Kidney (tissue), 14 donors: ENCODE measurements around the gene BNC1. TPM values are rescaled to one million over a fixed set of nuclear protein-coding genes. Genes with fewer than 3 reads are reported as not detected.

ENCODE experiments used
- DNase-seq, 5 donors: peaks; one replicate each; pipeline ENCODE4 v3.0.0-alpha.2; 2013 to 2020
- FAIRE-seq: peaks from 2 replicates; lab custom pipeline; 2012; peaks lifted over from hg19 to GRCh38; lab: Jason Lieb, UNC
- H3K27ac ChIP-seq, 2 donors: one replicate each; pipeline ENCODE4 v1.7.0; 2013; ENCODE audit warnings: low read depth in 2 of 2, low read length in 2 of 2, inconsistent platforms in 1 of 2
- H3K27me3 ChIP-seq: one replicate; pipeline ENCODE4 v1.7.1; 2013; ENCODE audit warnings: low read length, inconsistent platforms; ENCODE audit not compliant: control insufficient read depth, insufficient read depth
- H3K36me3 ChIP-seq, 3 donors: one replicate each; pipeline versions ENCODE4 v1.7.0 to v1.7.1; 2013; ENCODE audit warnings: low read length in 3 of 3, control low read depth in 1 of 3, inconsistent platforms in 1 of 3; ENCODE audit not compliant: insufficient read depth in 3 of 3, control insufficient read depth in 2 of 3
- H3K4me1 ChIP-seq, 3 donors: one replicate each; pipeline versions ENCODE4 v1.7.0 to v1.7.1; 2013; ENCODE audit warnings: low read length in 3 of 3, inconsistent platforms in 1 of 3, low read depth in 1 of 3; ENCODE audit not compliant: control insufficient read depth in 2 of 3, insufficient read depth in 2 of 3
- H3K4me3 ChIP-seq, 3 donors: one replicate each; pipeline versions ENCODE4 v1.7.0 to v1.8.1; 2013; ENCODE audit warnings: low read length in 3 of 3, control low read depth in 1 of 3, inconsistent platforms in 1 of 3
- H3K9ac ChIP-seq, 3 donors: one replicate each; pipeline versions ENCODE4 v1.7.0 to v1.7.1; 2013; ENCODE audit warnings: low read length in 3 of 3, control low read depth in 1 of 3, inconsistent platforms in 1 of 3
- H3K9me3 ChIP-seq, 3 donors: one replicate each; pipeline versions ENCODE4 v1.7.0 to v1.7.1; 2013; ENCODE audit warnings: low read length in 3 of 3, control low read depth in 1 of 3, inconsistent platforms in 1 of 3; ENCODE audit not compliant: control insufficient read depth in 2 of 3, insufficient read depth in 1 of 3
- CTCF ChIP-seq: IDR thresholded peaks from 3 replicates; pipeline ENCODE4 v1.5.1; 2012; ENCODE audit warnings: mild to moderate bottlenecking, moderate library complexity, borderline replicate concordance; ENCODE audit not compliant: insufficient read depth; ENCODE audit errors: extremely low read depth
- intact Hi-C: fragments of 100-400 bp; cut with DNase I; formaldehyde crosslinking; loops from one replicate; pipeline ENCODE4 v1.11.1; 2022
- polyA plus RNA-seq: library from polyadenylated mRNA; stranded (reverse); fragments of 350-450 nt; fragmentation: Illumina TruSeq; extraction: RNeasy Lipid Tissue Mini Kit (QIAGEN cat#74804); gene quantifications from one replicate; pipeline ENCODE4 v1.2.3, GENCODE V29; 2014; ENCODE audit warnings: low read depth, low replicate concordance; ENCODE audit not compliant: insufficient read depth
- total RNA-seq: library from RNA; stranded (reverse); fragmentation: NEBNext Ultra II Directional; extraction: Animal tissue kit (Norgen Biotek cat#: 25700); gene quantifications from one replicate; pipeline ENCODE4 v1.2.1, GENCODE V29; 2021
- donor health status: control.
- donor health status: control.
- donor health status: control.
- donor health status: control.
- donor health status: control.
- donor health status: DM: yes; HTN: yes; CAD: no.
- donor health status: Normal renal cell carcinoma (clear cell type).

Gene BNC1
- total and polyA plus RNA-seq, 2 donors from 2014 or later: 0.38 TPM; not detected in 1

- DNase-seq (no peak), FAIRE-seq (no peak)
- intact Hi-C loops: no loop called here
Observed at GRCh38 chr15:83303535-83303934, 19.1 kb upstream of the BNC1 start.

GRCh38 chr15:83300826-83301225 is 16.4 kb upstream of the BNC1 start:
- no peak overlapping the region for H3K27ac ChIP-seq
- H3K9me3 ChIP-seq: no peaks in the 10 kb centered on the region
- no peaks in the 10 kb centered on the region for H3K36me3 ChIP-seq
- DNase-seq: no peak
- no peak for TF ChIP-seq CTCF
- no peaks in the 10 kb centered on the region for H3K27me3 ChIP-seq
- peaks cover 0 to 4% (median 0%) of the 10 kb centered on the region in 3 donors for H3K4me1 ChIP-seq
- FAIRE-seq: no peak
- intact Hi-C loops: no loop called here
- no peak overlapping the region for H3K4me3 ChIP-seq
- no peak overlapping the region for H3K9ac ChIP-seq

More at GRCh38 chr15:83303535-83303934, 19.1 kb upstream of the BNC1 start:
- Histone ChIP-seq H3K36me3 (no peaks in the 10 kb centered on the region), H3K27me3 (no peaks in the 10 kb centered on the region), H3K27ac (no peak overlapping the region), H3K9ac (no peak overlapping the region), H3K4me3 (no peak overlapping the region), H3K4me1 (peaks cover 0 to 4% (median 0%) of the 10 kb centered on the region in 3 donors), H3K9me3 (no peaks in the 10 kb centered on the region)
- TF ChIP-seq CTCF: no peak

GRCh38 chr15:83299462-83299861 is 15.0 kb upstream of the BNC1 start:
- Histone ChIP-seq H3K4me1 (no peaks in the 10 kb centered on the region), H3K4me3 (no peak overlapping the region), H3K9ac (no peak overlapping the region), H3K9me3 (no peaks in the 10 kb centered on the region), H3K27ac (no peak overlapping the region), H3K36me3 (no peaks in the 10 kb centered on the region), H3K27me3 (no peaks in the 10 kb centered on the region)
- TF ChIP-seq CTCF: no peak
- no peak for FAIRE-seq
- intact Hi-C loops: no loop called here
- DNase-seq: no peak

GRCh38 chr15:83295417-83295816 is 11.0 kb upstream of the BNC1 start:
- intact Hi-C loops: no loop called here
- Histone ChIP-seq H3K36me3 (no peaks in the 10 kb centered on the region), H3K9me3 (no peaks in the 10 kb centered on the region), H3K4me3 (no peak overlapping the region), H3K9ac (no peak overlapping the region), H3K4me1 (no peaks in the 10 kb centered on the region), H3K27ac (no peak overlapping the region), H3K27me3 (no peaks in the 10 kb centered on the region)
- FAIRE-seq: no peak
- DNase-seq: no peak
- TF ChIP-seq CTCF: no peak
